Endothelial cell of umbilical vein (primary cell): ENCODE results near the gene CD151.
A peak's percentile ranks its signal among the peaks of the same experiment; 100 is the strongest.

Source experiments
- EZH2 ChIP-seq: IDR thresholded peaks from 2 replicates; pipeline ENCODE4 v1.6.1; 2012; ENCODE audit warnings: borderline replicate concordance, low read depth, mild to moderate bottlenecking, moderate library complexity, low read length, inconsistent platforms; ENCODE audit not compliant: severe bottlenecking
- GATA2 ChIP-seq: IDR thresholded peaks from 2 replicates; pipeline ENCODE4 v1.7.0; 2011; ENCODE audit warnings: low read depth, mild to moderate bottlenecking, moderate library complexity, mixed read lengths, low read length; ENCODE audit not compliant: insufficient read length, insufficient read depth
- MYC ChIP-seq: IDR thresholded peaks from one replicate; pipeline ENCODE4 v1.6.1; 2011; ENCODE audit warnings: mild to moderate bottlenecking, low read depth, low read length
- POLR2A ChIP-seq: IDR thresholded peaks from 2 replicates; pipeline ENCODE4 v1.6.1; 2012; ENCODE audit warnings: low read depth, mild to moderate bottlenecking, control low read depth, low read length
- POLR2AphosphoS5 ChIP-seq: IDR thresholded peaks from 2 replicates; pipeline ENCODE4 v1.6.1; 2012; ENCODE audit warnings: low read depth, mild to moderate bottlenecking, control low read depth, low read length, moderate library complexity; ENCODE audit not compliant: insufficient read depth
- TF ChIP-seq, protein P1 (sequence below), 2 donors: IDR thresholded peaks; 1 replicate in 1 of 2; 2 replicates in 1 of 2; pipeline ENCODE4 v1.5.1; 2011; ENCODE audit warnings: low read length in 2 of 2, mild to moderate bottlenecking in 2 of 2, moderate library complexity in 2 of 2, control low read depth in 1 of 2, inconsistent platforms in 1 of 2, low read depth in 1 of 2; ENCODE audit not compliant: insufficient read depth in 1 of 2; ENCODE audit errors: extremely low read depth in 1 of 2

DNA sequence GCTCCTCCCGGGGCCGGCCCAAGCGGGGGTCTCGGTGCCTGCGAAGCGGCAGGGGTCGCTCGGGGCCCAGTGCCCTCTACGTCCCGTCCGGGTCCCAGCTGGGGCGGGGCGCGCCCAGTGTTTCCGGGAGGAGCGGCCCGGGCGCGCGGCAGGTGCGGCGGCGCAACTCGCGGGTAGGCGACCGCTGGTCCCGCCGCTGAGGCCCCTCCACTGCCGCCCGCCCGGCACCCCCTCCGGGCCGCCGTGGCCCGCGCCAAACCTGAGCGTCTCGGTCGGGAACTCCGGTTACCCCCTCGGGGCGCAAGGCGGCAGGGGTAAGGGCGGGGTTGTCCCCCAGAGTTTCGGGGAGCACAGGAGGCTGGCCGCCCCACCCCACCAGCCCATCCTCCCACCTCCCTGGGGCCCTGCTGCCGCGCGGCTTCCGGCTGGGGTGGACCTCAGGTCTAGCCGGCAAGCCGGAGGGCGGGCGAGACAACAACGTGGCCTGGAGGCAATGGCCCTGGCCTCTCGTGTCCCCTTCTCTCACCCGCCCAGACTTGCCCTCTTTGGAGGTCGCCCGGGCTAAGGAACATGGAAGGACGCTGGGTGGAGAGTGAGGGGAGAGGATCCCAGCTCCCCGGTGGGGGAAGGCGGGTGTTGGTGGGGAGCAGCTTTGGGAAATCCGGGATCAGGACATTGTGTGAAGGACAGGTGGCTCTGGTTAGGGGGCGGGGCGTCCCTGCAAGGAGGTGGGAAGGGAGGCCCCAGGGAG is 5.4 kb upstream of the CD151 start:
- TF ChIP-seq POLR2A, result peak; percentile 5
- TF ChIP-seq, protein P1, sequence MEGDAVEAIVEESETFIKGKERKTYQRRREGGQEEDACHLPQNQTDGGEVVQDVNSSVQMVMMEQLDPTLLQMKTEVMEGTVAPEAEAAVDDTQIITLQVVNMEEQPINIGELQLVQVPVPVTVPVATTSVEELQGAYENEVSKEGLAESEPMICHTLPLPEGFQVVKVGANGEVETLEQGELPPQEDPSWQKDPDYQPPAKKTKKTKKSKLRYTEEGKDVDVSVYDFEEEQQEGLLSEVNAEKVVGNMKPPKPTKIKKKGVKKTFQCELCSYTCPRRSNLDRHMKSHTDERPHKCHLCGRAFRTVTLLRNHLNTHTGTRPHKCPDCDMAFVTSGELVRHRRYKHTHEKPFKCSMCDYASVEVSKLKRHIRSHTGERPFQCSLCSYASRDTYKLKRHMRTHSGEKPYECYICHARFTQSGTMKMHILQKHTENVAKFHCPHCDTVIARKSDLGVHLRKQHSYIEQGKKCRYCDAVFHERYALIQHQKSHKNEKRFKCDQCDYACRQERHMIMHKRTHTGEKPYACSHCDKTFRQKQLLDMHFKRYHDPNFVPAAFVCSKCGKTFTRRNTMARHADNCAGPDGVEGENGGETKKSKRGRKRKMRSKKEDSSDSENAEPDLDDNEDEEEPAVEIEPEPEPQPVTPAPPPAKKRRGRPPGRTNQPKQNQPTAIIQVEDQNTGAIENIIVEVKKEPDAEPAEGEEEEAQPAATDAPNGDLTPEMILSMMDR (IDR thresholded peaks at IDR 0.05; ENCODE audit: extremely low read depth in 1 of 2, insufficient read depth in 1 of 2, low read depth in 1 of 2, low read length in 2 of 2), result no peak
- TF ChIP-seq GATA2, result no peak
- TF ChIP-seq EZH2, result no peak
- TF ChIP-seq POLR2AphosphoS5, result no peak
- TF ChIP-seq MYC, result no peak
